Naive thymus-derived CD4-positive, alpha-beta T cell (primary cell): Measurements from ENCODE around the gene ARHGAP42. TPM values are rescaled to one million over a fixed set of nuclear protein-coding genes. Genes with fewer than 3 reads are reported as not detected.

Source experiments
- ATAC-seq: fragments of 150-1000 bp; cut with Tn5 transposase; 2 replicates; pipeline ENCODE4 v1.10.0; 2021; ENCODE audit warnings: mild to moderate bottlenecking, moderate library complexity
- CTCF ChIA-PET: fragments of 350-600 bp; sonication (Branson Sonifier 250); formaldehyde crosslinking; loops from one replicate; lab custom pipeline; 2021; ENCODE audit warnings: antibody characterized with exemption; lab: Charles Lee
- POLR2A ChIA-PET: fragments of 350-600 bp; sonication (Branson Sonifier 250); formaldehyde crosslinking; loops from one replicate; lab custom pipeline; 2021; ENCODE audit warnings: antibody characterized with exemption, inconsistent platforms; lab: Charles Lee
- DNase-seq, 9 donors: peaks; one replicate each; pipeline versions ENCODE4 v3.0.0 to v3.0.0-alpha.2; 2020 to 2022; ENCODE audit warnings: mixed read lengths in 1 of 9
- H3K27ac ChIP-seq: one replicate; pipeline ENCODE4 v1.7.0; 2013; ENCODE audit warnings: mild to moderate bottlenecking, low read depth, low read length, moderate library complexity
- H3K27me3 ChIP-seq, 2 donors: one replicate each; pipeline ENCODE4 v1.7.0; 2013; ENCODE audit warnings: low read length in 2 of 2, mild to moderate bottlenecking in 2 of 2, moderate library complexity in 2 of 2; ENCODE audit not compliant: control insufficient read depth in 2 of 2, insufficient read depth in 2 of 2
- H3K36me3 ChIP-seq, 3 experiments: 1 replicate in 2 of 3; 2 replicates in 1 of 3; pipeline ENCODE4 v1.7.0; 2013; ENCODE audit warnings: low read length in 3 of 3, mild to moderate bottlenecking in 3 of 3, moderate library complexity in 1 of 3; ENCODE audit not compliant: insufficient read depth in 3 of 3, control insufficient read depth in 2 of 3
- H3K4me1 ChIP-seq, 2 donors: one replicate each; pipeline ENCODE4 v1.7.0; 2013; ENCODE audit warnings: low read length in 2 of 2, mild to moderate bottlenecking in 2 of 2, moderate library complexity in 1 of 2; ENCODE audit not compliant: control insufficient read depth in 2 of 2, insufficient read depth in 2 of 2
- H3K4me3 ChIP-seq: 2 replicates; pipeline ENCODE4 v1.7.0; 2013; ENCODE audit warnings: mild to moderate bottlenecking, low read length
- H3K9me3 ChIP-seq, 3 experiments: 1 replicate in 2 of 3; 2 replicates in 1 of 3; pipeline ENCODE4 v1.7.0; 2013; ENCODE audit warnings: low read length in 3 of 3; ENCODE audit not compliant: control insufficient read depth in 2 of 3
- H3K27ac Mint-ChIP-seq, 9 donors: one replicate each; pipeline ENCODE4 v1.8.0; 2020 to 2022; ENCODE audit warnings: mixed read lengths in 9 of 9, mild to moderate bottlenecking in 8 of 9, moderate library complexity in 5 of 9, inconsistent platforms in 2 of 9
- H3K27me3 Mint-ChIP-seq, 5 donors: one replicate each; pipeline ENCODE4 v1.8.0; 2021 to 2022; ENCODE audit warnings: mixed read lengths in 5 of 5, mild to moderate bottlenecking in 1 of 5
- H3K36me3 Mint-ChIP-seq, 5 donors: one replicate each; pipeline ENCODE4 v1.8.0; 2020 to 2022; ENCODE audit warnings: mixed read lengths in 5 of 5, mild to moderate bottlenecking in 3 of 5, inconsistent platforms in 1 of 5
- H3K4me1 Mint-ChIP-seq, 7 donors: one replicate each; pipeline ENCODE4 v1.8.0; 2020 to 2022; ENCODE audit warnings: mixed read lengths in 7 of 7, mild to moderate bottlenecking in 3 of 7, inconsistent platforms in 1 of 7
- H3K4me3 Mint-ChIP-seq, 10 donors: one replicate each; pipeline ENCODE4 v1.8.0; 2020 to 2022; ENCODE audit warnings: mild to moderate bottlenecking in 10 of 10, mixed read lengths in 10 of 10, moderate library complexity in 6 of 10, inconsistent platforms in 2 of 10
- H3K9me3 Mint-ChIP-seq, 11 donors: one replicate each; pipeline ENCODE4 v1.8.0; 2020 to 2022; ENCODE audit warnings: mixed read lengths in 11 of 11, mild to moderate bottlenecking in 4 of 11, inconsistent platforms in 1 of 11, moderate library complexity in 1 of 11
- intact Hi-C, 2 donors: fragments of 100-400 bp; cut with micrococcal nuclease; formaldehyde crosslinking; loops; one replicate each; pipeline ENCODE4 v1.15.1; 2023
- polyA plus RNA-seq, 2 donors: library from polyadenylated mRNA; unstranded; fragments of 300-500 nt; fragmentation: Illumina TruSeq; gene quantifications; one replicate each; pipeline ENCODE4 v1.2.3, GENCODE V29; 2021
- total RNA-seq, 6 experiments: library from RNA in 5 of 6; stranded (reverse) in 5 of 6; gene quantifications; 1 replicate in 5 of 6; 2 replicates in 1 of 6; pipeline ENCODE4 v1.2.3 and lab custom pipeline; 2021 to 2026

The ARHGAP42 gene
- total and polyA plus RNA-seq, 7 experiments from 2014 or later, result 0.05 to 0.66 (median 0.21) TPM; not detected in 4

- H3K36me3 Mint-ChIP-seq, result no peaks in the 10 kb centered on the region
These were observed 112.4 kb downstream of the ARHGAP42 start for GRCh38 chr11:100799445-100799844.

DNA sequence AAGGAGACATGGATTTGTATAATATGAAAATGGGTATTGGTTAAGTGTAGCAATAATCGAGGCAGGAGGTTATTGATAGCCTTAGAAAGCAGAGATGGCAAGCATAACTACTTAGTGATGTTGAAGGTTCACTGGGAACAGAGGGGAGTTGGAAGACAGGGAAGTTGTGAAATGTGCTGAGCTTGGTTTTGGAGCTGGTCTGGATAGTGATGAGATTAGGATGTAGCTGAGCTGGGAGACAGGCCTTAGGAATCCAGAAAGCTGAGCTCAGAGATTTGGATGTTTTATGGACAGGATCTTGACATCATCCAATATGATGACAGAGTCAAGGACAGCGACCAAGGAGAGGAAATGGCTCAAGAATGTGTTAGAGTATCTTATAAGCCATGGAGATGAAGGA is 113.1 kb downstream of the ARHGAP42 start:
- Histone ChIP-seq H3K4me1 (no peaks in the 10 kb centered on the region), H3K4me3 (no peak overlapping the region), H3K27me3 (no peaks in the 10 kb centered on the region), H3K9me3 (no peaks in the 10 kb centered on the region), H3K36me3 (no peaks in the 10 kb centered on the region), H3K27ac (no peak overlapping the region)
- H3K9me3 Mint-ChIP-seq, result peaks cover 0 to 7% (median 0%) of the 10 kb centered on the region in 11 donors
- no peaks in the 10 kb centered on the region for H3K27me3 Mint-ChIP-seq
- intact Hi-C loops, result no loop called here
- ATAC-seq (no peak), DNase-seq (no peak)
- H3K36me3 Mint-ChIP-seq, result no peaks in the 10 kb centered on the region
- no peak overlapping the region for H3K4me3 Mint-ChIP-seq
- no peaks in the 10 kb centered on the region for H3K4me1 Mint-ChIP-seq
- ChIA-PET POLR2A (no interaction called here), CTCF (no interaction called here)
- H3K27ac Mint-ChIP-seq, result no peak overlapping the region

More at GRCh38 chr11:100799445-100799844, 112.4 kb downstream of the ARHGAP42 start:
- Histone ChIP-seq H3K36me3 (no peaks in the 10 kb centered on the region), H3K4me1 (no peaks in the 10 kb centered on the region), H3K27me3 (no peaks in the 10 kb centered on the region), H3K4me3 (no peak overlapping the region), H3K27ac (no peak overlapping the region), H3K9me3 (no peaks in the 10 kb centered on the region)
- Mint-ChIP-seq H3K27ac (no peak overlapping the region), H3K9me3 (peaks cover 0 to 7% (median 0%) of the 10 kb centered on the region in 11 donors), H3K4me1 (no peaks in the 10 kb centered on the region), H3K4me3 (no peak overlapping the region), H3K27me3 (no peaks in the 10 kb centered on the region)
- CTCF ChIA-PET, result no interaction called here
- intact Hi-C loops, result no loop called here
- ATAC-seq (no peak), DNase-seq (no peak)
- POLR2A ChIA-PET, result no interaction called here

GRCh38 chr11:100801225-100801999 is 114.3 kb downstream of the ARHGAP42 start:
- no peaks in the 10 kb centered on the region for H3K27me3 Mint-ChIP-seq
- no peaks in the 10 kb centered on the region for H3K9me3 ChIP-seq
- H3K36me3 Mint-ChIP-seq, result no peaks in the 10 kb centered on the region
- ChIA-PET POLR2A (no interaction called here), CTCF (no interaction called here)
- no peak overlapping the region for H3K4me3 ChIP-seq
- no peaks in the 10 kb centered on the region for H3K4me1 Mint-ChIP-seq
- no peak overlapping the region for H3K27ac ChIP-seq
- intact Hi-C loops, result no loop called here
- no peak overlapping the region for H3K4me3 Mint-ChIP-seq
- no peaks in the 10 kb centered on the region for H3K36me3 ChIP-seq
- no peaks in the 10 kb centered on the region for H3K4me1 ChIP-seq
- H3K27me3 ChIP-seq, result no peaks in the 10 kb centered on the region
- peaks cover 0 to 7% (median 0%) of the 10 kb centered on the region in 11 donors for H3K9me3 Mint-ChIP-seq
- DNase-seq (no peak), ATAC-seq (no peak)
- no peak overlapping the region for H3K27ac Mint-ChIP-seq

- Histone ChIP-seq H3K36me3 (no peaks in the 10 kb centered on the region), H3K4me1 (no peaks in the 10 kb centered on the region), H3K27ac (no peak overlapping the region), H3K9me3 (no peaks in the 10 kb centered on the region), H3K4me3 (no peak overlapping the region), H3K27me3 (no peaks in the 10 kb centered on the region)
- intact Hi-C loops, result no loop called here
- ChIA-PET POLR2A (no interaction called here), CTCF (no interaction called here)
- DNase-seq (no peak), ATAC-seq (no peak)
- Mint-ChIP-seq H3K27ac (no peak overlapping the region), H3K27me3 (no peaks in the 10 kb centered on the region), H3K36me3 (no peaks in the 10 kb centered on the region), H3K4me1 (no peaks in the 10 kb centered on the region), H3K4me3 (no peak overlapping the region), H3K9me3 (peaks cover 0 to 11% (median 0%) of the 10 kb centered on the region in 11 donors)
These were observed 118.6 kb downstream of the ARHGAP42 start for GRCh38 chr11:100805506-100806199.

DNA sequence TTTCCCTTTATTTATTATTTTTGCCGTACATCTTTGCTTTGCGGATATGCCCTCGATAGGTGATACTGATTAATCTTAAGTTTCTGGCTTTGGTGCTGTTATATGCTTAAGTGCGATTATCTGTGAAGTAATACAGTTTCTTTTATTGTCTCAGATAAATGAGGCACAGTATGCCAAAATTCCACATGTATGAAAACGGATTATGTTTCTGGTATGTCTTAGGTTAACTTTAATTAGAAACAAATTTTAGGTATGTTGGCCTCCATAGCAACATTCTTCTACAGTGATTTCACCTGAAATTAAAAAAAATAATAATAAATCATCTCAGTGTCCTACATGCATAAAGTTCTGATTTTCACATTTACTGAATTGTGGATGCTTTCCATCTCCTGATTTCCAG is 119.2 kb downstream of the ARHGAP42 start:
- intact Hi-C loops, result no loop called here
- Mint-ChIP-seq H3K4me3 (no peak overlapping the region), H3K9me3 (peaks cover 0 to 11% (median 0%) of the 10 kb centered on the region in 11 donors), H3K36me3 (no peaks in the 10 kb centered on the region), H3K27me3 (no peaks in the 10 kb centered on the region), H3K4me1 (no peaks in the 10 kb centered on the region), H3K27ac (no peak overlapping the region)
- Histone ChIP-seq H3K9me3 (no peaks in the 10 kb centered on the region), H3K27me3 (no peaks in the 10 kb centered on the region), H3K36me3 (no peaks in the 10 kb centered on the region), H3K27ac (no peak overlapping the region), H3K4me1 (no peaks in the 10 kb centered on the region), H3K4me3 (no peak overlapping the region)
- ChIA-PET POLR2A (no interaction called here), CTCF (no interaction called here)
- ATAC-seq, result no peak
- no peak for DNase-seq

GRCh38 chr11:100808904-100809491 is 121.9 kb downstream of the ARHGAP42 start:
- Histone ChIP-seq H3K27ac (no peak overlapping the region), H3K4me3 (no peak overlapping the region), H3K4me1 (no peaks in the 10 kb centered on the region), H3K9me3 (no peaks in the 10 kb centered on the region), H3K36me3 (no peaks in the 10 kb centered on the region), H3K27me3 (no peaks in the 10 kb centered on the region)
- Mint-ChIP-seq H3K4me3 (no peak overlapping the region), H3K4me1 (no peaks in the 10 kb centered on the region), H3K27ac (no peak overlapping the region), H3K36me3 (peaks cover 0 to 3% (median 0%) of the 10 kb centered on the region in 5 donors), H3K27me3 (no peaks in the 10 kb centered on the region), H3K9me3 (peaks cover 0 to 11% (median 3%) of the 10 kb centered on the region in 11 donors)
- DNase-seq, result no peak
- ChIA-PET POLR2A (no interaction called here), CTCF (no interaction called here)
- no peak for ATAC-seq
- intact Hi-C loops, result no loop called here
